Fibroblast of villous mesenchyme (primary cell): ENCODE measurements around the gene TRUB1. TPM values are rescaled to one million over a fixed set of nuclear protein-coding genes. Genes with fewer than 3 reads are reported as not detected.

Experiments used
- DNase-seq: peaks from one replicate; pipeline ENCODE4 v3.0.0-alpha.2; 2010; ENCODE audit warnings: low read depth
- H3K4me3 ChIP-seq: 2 replicates; pipeline ENCODE4 v1.5.1; 2011; ENCODE audit warnings: low read depth, mild to moderate bottlenecking, low read length
- CTCF ChIP-seq: IDR thresholded peaks from 2 replicates; pipeline ENCODE4 v1.5.1; 2012; ENCODE audit warnings: low read depth, mild to moderate bottlenecking, low read length; ENCODE audit not compliant: insufficient read depth
- total RNA-seq: library from RNA; depleted of rRNA; stranded (reverse); fragments of >200 nt; gene quantifications from 2 replicates; pipeline ENCODE4 v1.2.3, GENCODE V29; 2012

Gene TRUB1
- total RNA-seq, 1 donor: 42.3 TPM

DNA sequence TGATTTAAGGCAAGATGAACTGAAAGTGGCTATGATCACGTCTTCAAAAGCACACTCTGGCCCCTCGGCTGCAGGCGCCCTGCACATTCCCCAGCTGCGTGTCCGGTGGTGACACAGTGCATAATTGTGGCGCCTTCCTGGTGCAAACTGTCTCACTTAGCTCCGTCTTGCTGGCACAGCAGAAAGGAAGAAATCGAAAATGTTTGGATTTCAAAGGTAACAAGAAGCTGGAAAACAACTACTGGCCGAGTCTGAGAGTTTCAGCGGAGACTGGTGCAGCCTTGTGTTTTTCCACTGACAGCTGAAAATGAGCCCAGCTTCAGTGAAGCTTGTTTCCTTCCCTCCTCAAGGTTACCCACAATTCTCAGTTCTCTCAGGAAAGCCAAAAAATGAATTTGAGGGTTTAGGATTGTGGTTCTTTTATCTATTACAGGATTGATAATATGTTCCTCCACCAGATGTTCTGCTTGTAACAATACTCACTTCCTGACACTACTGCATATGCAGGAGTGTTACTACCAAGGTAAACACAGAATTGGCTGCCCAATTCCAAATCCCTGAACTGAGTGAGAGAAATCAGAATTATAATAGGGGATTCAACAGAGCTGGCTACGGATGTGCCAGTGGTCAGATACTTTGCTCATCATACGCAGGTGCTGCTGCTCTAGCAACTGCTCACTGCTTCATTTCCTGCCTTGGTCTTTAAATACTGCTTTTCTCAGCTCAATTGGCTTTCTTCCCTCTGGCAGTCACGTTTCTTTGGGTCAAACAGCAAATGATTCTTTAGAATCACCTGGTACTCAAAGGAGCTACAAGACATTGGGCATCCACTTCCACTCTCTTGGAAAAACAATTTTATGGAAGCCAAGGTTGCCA is 63.7 kb downstream of the TRUB1 start:
- DNase-seq: peak; percentile 32
- peak overlapping the region; percentile 47 for H3K4me3 ChIP-seq
- TF ChIP-seq CTCF: no peak

DNA sequence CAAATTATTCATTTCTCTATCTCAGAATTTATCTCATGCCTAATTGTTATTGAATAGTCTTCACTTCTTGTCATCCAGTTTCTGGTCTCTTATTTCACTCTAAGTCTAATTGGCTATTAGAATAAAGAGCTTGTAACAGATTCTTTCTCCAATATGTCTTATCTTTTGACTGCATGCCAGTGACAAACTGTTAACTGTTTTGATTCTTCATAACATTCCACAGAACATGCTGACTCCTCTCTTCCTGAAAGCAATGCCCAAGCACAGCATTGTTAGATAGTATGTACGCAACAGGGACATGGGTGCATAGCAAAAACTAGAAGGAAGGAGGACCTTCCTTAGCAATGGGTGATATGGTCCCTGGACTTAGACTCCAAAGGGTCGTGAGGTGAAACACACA is 65.4 kb downstream of the TRUB1 start:
- DNase-seq: no peak
- TF ChIP-seq CTCF: no peak
- no peak overlapping the region for H3K4me3 ChIP-seq

GRCh38 chr10:115004236-115004862 is 66.4 kb downstream of the TRUB1 start:
- TF ChIP-seq CTCF: no peak
- DNase-seq: no peak
- no peak overlapping the region for H3K4me3 ChIP-seq

DNA sequence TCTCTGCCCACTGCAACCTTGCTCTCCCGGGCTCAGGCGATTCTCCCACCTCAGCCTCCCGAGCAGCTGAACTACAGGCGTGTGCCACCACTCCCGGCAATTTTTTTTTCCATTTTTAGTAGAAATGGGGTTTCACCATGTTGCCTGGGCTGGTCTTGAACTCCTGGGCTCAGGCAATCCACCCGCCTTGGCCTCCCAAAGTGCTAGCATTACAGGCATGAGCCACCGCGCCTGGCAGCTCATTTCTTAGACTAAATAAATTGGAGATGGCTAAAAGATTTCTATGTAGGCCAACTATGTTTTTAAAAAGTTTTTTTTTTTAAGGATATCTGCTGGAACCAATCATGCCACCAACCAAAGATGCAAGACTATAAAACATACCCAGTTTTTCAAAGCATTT is 67.8 kb downstream of the TRUB1 start:
- DNase-seq: no peak
- TF ChIP-seq CTCF: no peak
- H3K4me3 ChIP-seq: no peak overlapping the region

DNA sequence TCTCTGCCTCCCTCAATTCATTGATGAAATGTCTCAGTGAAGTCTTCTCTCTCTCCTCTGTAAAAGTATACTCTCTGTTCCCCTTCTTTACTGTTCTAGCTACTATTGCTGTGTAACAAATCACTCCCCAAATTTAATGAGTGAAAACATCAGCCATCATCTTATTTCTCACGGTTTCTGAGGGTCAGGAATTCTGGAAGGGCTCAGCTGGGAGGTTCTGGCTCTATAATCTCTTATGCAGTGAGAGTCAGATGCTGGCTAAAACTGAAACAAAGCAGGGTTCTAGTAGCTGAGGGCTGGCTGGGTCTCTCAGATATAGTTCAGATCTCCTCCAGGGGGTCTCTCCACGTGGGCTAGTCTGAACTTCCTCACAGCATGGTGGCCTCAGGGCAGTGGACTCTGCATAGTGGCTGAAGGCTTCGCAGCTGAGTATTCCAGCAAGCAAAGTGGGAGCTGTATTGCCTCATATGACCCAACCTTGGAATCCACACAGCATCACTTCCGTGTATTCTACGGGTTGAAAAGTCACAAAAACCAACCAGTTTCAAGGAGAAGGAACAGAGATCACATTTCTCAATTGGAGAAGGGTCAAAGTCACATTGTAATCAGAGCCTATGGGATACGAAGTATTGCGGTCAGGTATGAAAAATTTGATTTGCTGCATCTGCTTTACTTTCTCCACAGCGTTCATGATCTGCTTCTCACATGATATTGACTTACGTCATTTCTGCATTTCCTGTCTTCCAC is 80.4 kb downstream of the TRUB1 start:
- no peak overlapping the region for H3K4me3 ChIP-seq
- no peak for DNase-seq
- no peak for TF ChIP-seq CTCF

- TF ChIP-seq CTCF: no peak
- no peak overlapping the region for H3K4me3 ChIP-seq
- no peak for DNase-seq
Observed at GRCh38 chr10:115020449-115020848, 82.5 kb downstream of the TRUB1 start.
